Endothelial cell of umbilical vein (primary cell): ENCODE results near the gene NAXD. TPM values are rescaled to one million over a fixed set of nuclear protein-coding genes. Genes with fewer than 3 reads are reported as not detected.

Experiments used
- BruUV-seq: library from RNA; stranded (reverse); fragments of 400-500 nt; replicated peaks from 2 replicates; lab custom pipeline; 2021; lab: Mats Ljungman, UMichigan
- CTCF ChIA-PET: fragments of 300-600, 350-600 bp; sonication (Branson Sonifier 250); formaldehyde crosslinking; loops from one replicate; lab custom pipeline; 2021; ENCODE audit warnings: antibody characterized with exemption, inconsistent platforms; lab: Charles Lee
- POLR2A ChIA-PET: fragments of 300-600, 350-600 bp; sonication (Branson Sonifier 250); formaldehyde crosslinking; loops from one replicate; lab custom pipeline; 2021; ENCODE audit warnings: antibody characterized with exemption, inconsistent platforms; lab: Charles Lee
- DNase-seq: peaks from one replicate; pipeline ENCODE4 v3.0.0-alpha.2; 2011; ENCODE audit warnings: low read depth, low spot score
- FAIRE-seq: peaks from 2 replicates; lab custom pipeline; 2011; peaks lifted over from hg19 to GRCh38; lab: Jason Lieb, UNC
- H2AFZ ChIP-seq: 2 replicates; pipeline ENCODE4 v1.6.0; 2012; ENCODE audit warnings: low read depth, low read length, control low read depth, inconsistent platforms
- H3K27ac ChIP-seq: 2 replicates; pipeline ENCODE4 v1.5.1; 2011; ENCODE audit warnings: low read depth, mild to moderate bottlenecking, control low read depth, low read length, moderate library complexity; ENCODE audit not compliant: insufficient read depth
- H3K27me3 ChIP-seq, 2 experiments: 2 replicates each; pipeline versions ENCODE4 v1.6.0 to v1.6.1; 2011; ENCODE audit warnings: low read length in 2 of 2, mixed read lengths in 1 of 2; ENCODE audit not compliant: control insufficient read depth in 2 of 2, insufficient read depth in 2 of 2
- H3K36me3 ChIP-seq, 2 experiments: 2 replicates in 1 of 2; 3 replicates in 1 of 2; pipeline ENCODE4 v1.5.1; 2011; ENCODE audit warnings: low read length in 2 of 2, mild to moderate bottlenecking in 1 of 2, moderate library complexity in 1 of 2; ENCODE audit not compliant: control insufficient read depth in 2 of 2, insufficient read depth in 2 of 2; ENCODE audit errors: extremely low read depth in 1 of 2
- H3K4me1 ChIP-seq: 3 replicates; pipeline ENCODE4 v1.5.1; 2011; ENCODE audit warnings: mild to moderate bottlenecking, low read length; ENCODE audit not compliant: control insufficient read depth, insufficient read depth; ENCODE audit errors: extremely low read depth
- H3K4me2 ChIP-seq: 2 replicates; pipeline ENCODE4 v1.6.1; 2011; ENCODE audit warnings: low read length, control low read depth, mixed read lengths; ENCODE audit not compliant: insufficient read depth
- H3K4me3 ChIP-seq, 3 experiments: fragments of 200-600 bp in 1 of 3; sonication (generic), shearing (Covaris generic) in 1 of 3; replicated peaks in 1 of 3; 2 replicates each; pipeline ENCODE4 v1.5.1; 2011 to 2016; ENCODE audit warnings: control low read depth in 3 of 3, low read length in 3 of 3, mild to moderate bottlenecking in 2 of 3, inconsistent platforms in 1 of 3, low read depth in 1 of 3, moderate library complexity in 1 of 3; ENCODE audit not compliant: insufficient read depth in 1 of 3
- H3K79me2 ChIP-seq: 2 replicates; pipeline ENCODE4 v1.6.0; 2012; ENCODE audit warnings: low read length, inconsistent platforms; ENCODE audit not compliant: control insufficient read depth, insufficient read depth
- H3K9ac ChIP-seq: replicated peaks from 2 replicates; pipeline ENCODE3; 2011; ENCODE audit warnings: low read length, control low read depth; ENCODE audit not compliant: insufficient read depth; ENCODE audit errors: extremely low read depth
- H3K9me1 ChIP-seq: replicated peaks from 3 replicates; pipeline ENCODE4 v1.6.0; 2011; ENCODE audit warnings: mild to moderate bottlenecking, low read length; ENCODE audit not compliant: control insufficient read depth, insufficient read depth; ENCODE audit errors: extremely low read depth
- H3K9me3 ChIP-seq: replicated peaks from 2 replicates; pipeline ENCODE4 v1.5.1; 2012; ENCODE audit warnings: low read length, inconsistent platforms; ENCODE audit not compliant: control insufficient read depth, insufficient read depth
- H4K20me1 ChIP-seq: replicated peaks from 2 replicates; pipeline ENCODE3; 2011; ENCODE audit warnings: mild to moderate bottlenecking, low read length; ENCODE audit not compliant: control insufficient read depth, insufficient read depth; ENCODE audit errors: extremely low read depth
- CTCF ChIP-seq, 2 donors: IDR thresholded peaks; 1 replicate in 1 of 2; 2 replicates in 1 of 2; pipeline ENCODE4 v1.5.1; 2011; ENCODE audit warnings: low read length in 2 of 2, mild to moderate bottlenecking in 2 of 2, moderate library complexity in 2 of 2, control low read depth in 1 of 2, inconsistent platforms in 1 of 2, low read depth in 1 of 2; ENCODE audit not compliant: insufficient read depth in 1 of 2; ENCODE audit errors: extremely low read depth in 1 of 2
- EZH2 ChIP-seq: IDR thresholded peaks from 2 replicates; pipeline ENCODE4 v1.6.1; 2012; ENCODE audit warnings: borderline replicate concordance, low read depth, mild to moderate bottlenecking, moderate library complexity, low read length, inconsistent platforms; ENCODE audit not compliant: severe bottlenecking
- FOS ChIP-seq: IDR thresholded peaks from 2 replicates; pipeline ENCODE4 v1.6.1; 2011; ENCODE audit warnings: mild to moderate bottlenecking, low read length, moderate library complexity, borderline replicate concordance; ENCODE audit not compliant: insufficient read depth
- GATA2 ChIP-seq: IDR thresholded peaks from 2 replicates; pipeline ENCODE4 v1.7.0; 2011; ENCODE audit warnings: low read depth, mild to moderate bottlenecking, moderate library complexity, mixed read lengths, low read length; ENCODE audit not compliant: insufficient read length, insufficient read depth
- JUN ChIP-seq: IDR thresholded peaks from 2 replicates; pipeline ENCODE4 v1.6.1; 2011; ENCODE audit warnings: borderline replicate concordance, low read depth; ENCODE audit not compliant: insufficient read length, insufficient read depth
- MAX ChIP-seq: IDR thresholded peaks from 2 replicates; pipeline ENCODE4 v1.6.1; 2011; ENCODE audit not compliant: insufficient read depth, insufficient read length
- MYC ChIP-seq: IDR thresholded peaks from one replicate; pipeline ENCODE4 v1.6.1; 2011; ENCODE audit warnings: mild to moderate bottlenecking, low read depth, low read length
- POLR2A ChIP-seq: IDR thresholded peaks from 2 replicates; pipeline ENCODE4 v1.6.1; 2012; ENCODE audit warnings: low read depth, mild to moderate bottlenecking, control low read depth, low read length
- POLR2AphosphoS5 ChIP-seq: IDR thresholded peaks from 2 replicates; pipeline ENCODE4 v1.6.1; 2012; ENCODE audit warnings: low read depth, mild to moderate bottlenecking, control low read depth, low read length, moderate library complexity; ENCODE audit not compliant: insufficient read depth
- dilution Hi-C: fragments of 300-500 bp; cut with MboI; formaldehyde crosslinking; loops from one replicate; pipeline ENCODE4 v1.15.0; 2019; ENCODE audit warnings: low sequenced_read_pairs; ENCODE audit not compliant: extremely low pct_ligation_motif_present
- intact Hi-C: fragments of 100-400 bp; cut with micrococcal nuclease; formaldehyde crosslinking; loops from one replicate; pipeline ENCODE4 v1.10.0; 2022
- polyA plus RNA-seq, 4 experiments: library from polyadenylated mRNA; depleted of rRNA in 3 of 4; stranded (reverse) in 3 of 4; unstranded in 1 of 4; fragments of >200 nt; gene quantifications; 2 replicates each; pipeline versions ENCODE4 v1.2.1 to v1.2.3, GENCODE V29; 2011 to 2012; ENCODE audit warnings: missing spikeins in 1 of 4
- total RNA-seq: library from RNA; stranded (reverse); gene quantifications from 2 replicates; pipeline ENCODE4 v1.2.3, GENCODE V29; 2021

NAXD gene
- total and polyA plus RNA-seq, 2 donors (not counting 3 experiments of a cell fraction or from before 2014, with no cell fraction given) = 19.9 to 42.9 TPM

DNA sequence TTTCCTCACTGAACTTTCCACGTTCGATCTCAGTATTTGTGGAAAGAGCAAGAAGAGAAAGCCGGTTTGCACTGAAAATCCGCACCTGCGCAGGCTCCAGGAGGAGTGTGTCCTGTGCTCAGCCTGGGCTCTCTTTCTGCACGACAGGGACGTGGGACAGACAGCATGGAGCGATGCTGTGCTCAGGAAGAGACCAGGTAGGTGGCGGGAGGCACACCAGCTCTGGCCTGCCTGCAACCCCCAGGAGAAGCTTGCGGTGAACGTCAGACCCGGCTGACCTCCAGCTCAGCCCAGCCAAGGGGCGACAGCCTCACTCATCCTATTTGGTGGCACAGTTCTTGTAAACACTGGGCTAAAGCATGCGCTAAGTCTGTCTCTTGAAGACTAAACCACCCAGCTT is 35.9 kb downstream of the NAXD start:
- no peaks in the 10 kb centered on the region for H3K9me1 ChIP-seq
- H3K4me2 ChIP-seq = no peak overlapping the region
- BruUV-seq = no TSS peak
- H3K4me3 ChIP-seq = no peak overlapping the region
- intact Hi-C loops (no loop called here), dilution Hi-C loops (no loop called here)
- no peak overlapping the region for H2AFZ ChIP-seq
- no peaks in the 10 kb centered on the region for H3K79me2 ChIP-seq
- TF ChIP-seq EZH2 (no peak), CTCF (IDR thresholded peaks at IDR 0.05; ENCODE audit: extremely low read depth in 1 of 2, insufficient read depth in 1 of 2, low read depth in 1 of 2, low read length in 2 of 2) (no peak), JUN (no peak)
- H3K9ac ChIP-seq = no peak overlapping the region
- CTCF ChIA-PET = interaction anchor here (0.9 to 1.6 kb wide), 3 partner anchors 11 to 148 kb away, joined by 4 to 6 read pairs (median 4); no protein-coding TSS in a partner anchor
- no peaks in the 10 kb centered on the region for H3K4me1 ChIP-seq
- no peaks in the 10 kb centered on the region for H4K20me1 ChIP-seq
- DNase-seq = no peak
- H3K27me3 ChIP-seq = no peaks in the 10 kb centered on the region
- H3K27ac ChIP-seq = no peak overlapping the region
- FAIRE-seq = no peak
- no peaks in the 10 kb centered on the region for H3K9me3 ChIP-seq
- POLR2A ChIA-PET = no interaction called here
- H3K36me3 ChIP-seq = peaks cover 0 to 5% of the 10 kb centered on the region in 2 experiments

- ChIA-PET CTCF (interaction anchor here (0.9 to 1.6 kb wide), 4 partner anchors 12 to 148 kb away, joined by 3 to 6 read pairs (median 4); no protein-coding TSS in a partner anchor), POLR2A (no interaction called here)
- no peaks in the 10 kb centered on the region for H3K27me3 ChIP-seq
- H3K4me1 ChIP-seq = no peaks in the 10 kb centered on the region
- H3K4me2 ChIP-seq = no peak overlapping the region
- no TSS peak for BruUV-seq
- dilution Hi-C loops (no loop called here), intact Hi-C loops (no loop called here)
- H3K36me3 ChIP-seq = peaks cover 0 to 5% of the 10 kb centered on the region in 2 experiments
- no peaks in the 10 kb centered on the region for H3K79me2 ChIP-seq
- no peaks in the 10 kb centered on the region for H3K9me1 ChIP-seq
- FAIRE-seq (no peak), DNase-seq (no peak)
- H3K9me3 ChIP-seq = no peaks in the 10 kb centered on the region
- no peak overlapping the region for H3K9ac ChIP-seq
- TF ChIP-seq EZH2 (no peak), MAX (no peak), POLR2A (no peak), FOS (no peak), CTCF (IDR thresholded peaks at IDR 0.05; ENCODE audit: extremely low read depth in 1 of 2, insufficient read depth in 1 of 2, low read depth in 1 of 2, low read length in 2 of 2) (no peak), POLR2AphosphoS5 (no peak), MYC (no peak), JUN (no peak), GATA2 (no peak)
- no peaks in the 10 kb centered on the region for H4K20me1 ChIP-seq
- H3K27ac ChIP-seq = no peak overlapping the region
- H2AFZ ChIP-seq = no peak overlapping the region
- no peak overlapping the region for H3K4me3 ChIP-seq
Measured at GRCh38 chr13:110651726-110652230, 36.4 kb downstream of the NAXD start.
